Measurements from ENCODE around the gene RAPGEF4. TPM values are rescaled to one million over a fixed set of nuclear protein-coding genes. Genes with fewer than 3 reads are reported as not detected.
A peak's percentile ranks its signal among the peaks of the same experiment; 100 is the strongest.

RAPGEF4 gene
- total and polyA plus RNA-seq, 2 of the 13 experiments (the other 11 are each of a cell fraction or from before 2014, with no cell fraction given): 0.78 to 0.91 TPM

DNA sequence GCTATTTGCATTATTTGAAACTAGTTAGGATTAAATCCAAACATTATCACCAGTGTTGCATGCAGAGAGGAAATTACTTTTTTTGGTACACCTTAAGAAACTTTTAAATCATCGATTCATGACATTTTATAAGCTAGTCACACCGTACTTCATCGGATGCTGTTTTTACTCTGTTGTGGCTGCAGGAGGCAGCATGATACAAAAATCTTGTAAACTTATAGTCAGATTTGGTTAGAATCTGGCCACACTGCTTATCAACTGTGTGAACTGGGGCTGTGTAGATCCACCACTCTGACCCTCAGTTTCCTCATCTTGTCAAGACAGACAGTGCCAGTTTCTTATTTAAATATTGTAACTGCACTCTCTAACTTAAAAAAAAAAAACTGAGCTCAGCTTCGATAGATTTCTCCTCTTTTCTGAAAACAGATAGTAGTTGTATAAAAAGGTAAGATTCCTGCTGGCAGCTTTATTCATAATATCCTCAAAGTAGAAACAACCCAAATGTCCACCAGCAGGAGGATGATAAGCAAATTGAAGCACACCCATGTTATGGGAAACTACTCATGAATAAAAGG, 77.8 kb downstream of the RAPGEF4 start:
- ChIA-PET CTCF (ENCODE audit: low intra/inter-chr PET ratio, low total read pairs) (no interaction called here), POLR2A (no interaction called here)
- Histone ChIP-seq H3K36me3 (replicated peaks in 1 of 2; ENCODE audit: control insufficient read depth in 1 of 2, insufficient read depth in 2 of 2, low read length in 2 of 2) (no peaks in the 10 kb centered on the region), H4K20me1 (ENCODE audit: insufficient read depth, low read length) (no peaks in the 10 kb centered on the region), H3K9me3 (ENCODE audit: low read length) (no peaks in the 10 kb centered on the region), H3K27me3 (ENCODE audit: control insufficient read depth in 1 of 2, insufficient read depth in 2 of 2, low read length in 2 of 2) (no peaks in the 10 kb centered on the region; a peak in 1 of 5 replicates), H3K4me3 (replicated peaks in 1 of 3; ENCODE audit: insufficient read depth in 1 of 3, low read depth in 2 of 3, low read length in 3 of 3) (no peak overlapping the region), H3K79me2 (ENCODE audit: insufficient read depth, low read length) (no peaks in the 10 kb centered on the region), H3K9ac (ENCODE audit: insufficient read depth, low read depth, low read length) (no peak overlapping the region), H3K27ac (ENCODE audit: extremely low read length, insufficient read depth, low read length) (no peak overlapping the region), H2AFZ (ENCODE audit: low read length) (no peak overlapping the region), H3K4me1 (ENCODE audit: insufficient read depth, low read length) (no peaks in the 10 kb centered on the region), H3K4me2 (ENCODE audit: low read depth, low read length) (no peak overlapping the region)
- no peak for DNase-seq (ENCODE audit: low spot score)
- TF ChIP-seq RXRA (CRISPR knock-in tag; IDR thresholded peaks at IDR 0.05) (no peak), STAG1 (CRISPR knock-in tag; IDR thresholded peaks at IDR 0.05) (peak; percentile 49), SMC3 (IDR thresholded peaks at IDR 0.05; ENCODE audit: low read length) (0 out of 2 replicates have a peak, but pooled peaks have one; percentile 9), TGIF2 (CRISPR knock-in tag; IDR thresholded peaks at IDR 0.05) (no peak), MXD4 (CRISPR knock-in tag; IDR thresholded peaks at IDR 0.05) (no peak)
- TF ChIP-seq, protein P1, sequence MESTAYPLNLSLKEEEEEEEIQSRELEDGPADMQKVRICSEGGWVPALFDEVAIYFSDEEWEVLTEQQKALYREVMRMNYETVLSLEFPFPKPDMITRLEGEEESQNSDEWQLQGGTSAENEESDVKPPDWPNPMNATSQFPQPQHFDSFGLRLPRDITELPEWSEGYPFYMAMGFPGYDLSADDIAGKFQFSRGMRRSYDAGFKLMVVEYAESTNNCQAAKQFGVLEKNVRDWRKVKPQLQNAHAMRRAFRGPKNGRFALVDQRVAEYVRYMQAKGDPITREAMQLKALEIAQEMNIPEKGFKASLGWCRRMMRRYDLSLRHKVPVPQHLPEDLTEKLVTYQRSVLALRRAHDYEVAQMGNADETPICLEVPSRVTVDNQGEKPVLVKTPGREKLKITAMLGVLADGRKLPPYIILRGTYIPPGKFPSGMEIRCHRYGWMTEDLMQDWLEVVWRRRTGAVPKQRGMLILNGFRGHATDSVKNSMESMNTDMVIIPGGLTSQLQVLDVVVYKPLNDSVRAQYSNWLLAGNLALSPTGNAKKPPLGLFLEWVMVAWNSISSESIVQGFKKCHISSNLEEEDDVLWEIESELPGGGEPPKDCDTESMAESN (CRISPR knock-in tag; conservative IDR thresholded peaks at IDR 0.05): no peak
- TF ChIP-seq, protein P2, sequence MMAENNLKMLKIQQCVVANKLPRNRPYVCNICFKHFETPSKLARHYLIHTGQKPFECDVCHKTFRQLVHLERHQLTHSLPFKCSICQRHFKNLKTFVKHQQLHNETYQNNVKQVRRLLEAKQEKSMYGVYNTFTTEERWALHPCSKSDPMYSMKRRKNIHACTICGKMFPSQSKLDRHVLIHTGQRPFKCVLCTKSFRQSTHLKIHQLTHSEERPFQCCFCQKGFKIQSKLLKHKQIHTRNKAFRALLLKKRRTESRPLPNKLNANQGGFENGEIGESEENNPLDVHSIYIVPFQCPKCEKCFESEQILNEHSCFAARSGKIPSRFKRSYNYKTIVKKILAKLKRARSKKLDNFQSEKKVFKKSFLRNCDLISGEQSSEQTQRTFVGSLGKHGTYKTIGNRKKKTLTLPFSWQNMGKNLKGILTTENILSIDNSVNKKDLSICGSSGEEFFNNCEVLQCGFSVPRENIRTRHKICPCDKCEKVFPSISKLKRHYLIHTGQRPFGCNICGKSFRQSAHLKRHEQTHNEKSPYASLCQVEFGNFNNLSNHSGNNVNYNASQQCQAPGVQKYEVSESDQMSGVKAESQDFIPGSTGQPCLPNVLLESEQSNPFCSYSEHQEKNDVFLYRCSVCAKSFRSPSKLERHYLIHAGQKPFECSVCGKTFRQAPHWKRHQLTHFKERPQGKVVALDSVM (CRISPR knock-in tag; IDR thresholded peaks at IDR 0.05): no peak
- TF ChIP-seq, protein P3, sequence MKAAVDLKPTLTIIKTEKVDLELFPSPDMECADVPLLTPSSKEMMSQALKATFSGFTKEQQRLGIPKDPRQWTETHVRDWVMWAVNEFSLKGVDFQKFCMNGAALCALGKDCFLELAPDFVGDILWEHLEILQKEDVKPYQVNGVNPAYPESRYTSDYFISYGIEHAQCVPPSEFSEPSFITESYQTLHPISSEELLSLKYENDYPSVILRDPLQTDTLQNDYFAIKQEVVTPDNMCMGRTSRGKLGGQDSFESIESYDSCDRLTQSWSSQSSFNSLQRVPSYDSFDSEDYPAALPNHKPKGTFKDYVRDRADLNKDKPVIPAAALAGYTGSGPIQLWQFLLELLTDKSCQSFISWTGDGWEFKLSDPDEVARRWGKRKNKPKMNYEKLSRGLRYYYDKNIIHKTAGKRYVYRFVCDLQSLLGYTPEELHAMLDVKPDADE (CRISPR knock-in tag; IDR thresholded peaks at IDR 0.05): no peak
- TF ChIP-seq, protein P4, sequence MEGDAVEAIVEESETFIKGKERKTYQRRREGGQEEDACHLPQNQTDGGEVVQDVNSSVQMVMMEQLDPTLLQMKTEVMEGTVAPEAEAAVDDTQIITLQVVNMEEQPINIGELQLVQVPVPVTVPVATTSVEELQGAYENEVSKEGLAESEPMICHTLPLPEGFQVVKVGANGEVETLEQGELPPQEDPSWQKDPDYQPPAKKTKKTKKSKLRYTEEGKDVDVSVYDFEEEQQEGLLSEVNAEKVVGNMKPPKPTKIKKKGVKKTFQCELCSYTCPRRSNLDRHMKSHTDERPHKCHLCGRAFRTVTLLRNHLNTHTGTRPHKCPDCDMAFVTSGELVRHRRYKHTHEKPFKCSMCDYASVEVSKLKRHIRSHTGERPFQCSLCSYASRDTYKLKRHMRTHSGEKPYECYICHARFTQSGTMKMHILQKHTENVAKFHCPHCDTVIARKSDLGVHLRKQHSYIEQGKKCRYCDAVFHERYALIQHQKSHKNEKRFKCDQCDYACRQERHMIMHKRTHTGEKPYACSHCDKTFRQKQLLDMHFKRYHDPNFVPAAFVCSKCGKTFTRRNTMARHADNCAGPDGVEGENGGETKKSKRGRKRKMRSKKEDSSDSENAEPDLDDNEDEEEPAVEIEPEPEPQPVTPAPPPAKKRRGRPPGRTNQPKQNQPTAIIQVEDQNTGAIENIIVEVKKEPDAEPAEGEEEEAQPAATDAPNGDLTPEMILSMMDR (CRISPR knock-in tag; IDR thresholded peaks at IDR 0.05): peak; percentile 48
- TF ChIP-seq, protein P5, sequence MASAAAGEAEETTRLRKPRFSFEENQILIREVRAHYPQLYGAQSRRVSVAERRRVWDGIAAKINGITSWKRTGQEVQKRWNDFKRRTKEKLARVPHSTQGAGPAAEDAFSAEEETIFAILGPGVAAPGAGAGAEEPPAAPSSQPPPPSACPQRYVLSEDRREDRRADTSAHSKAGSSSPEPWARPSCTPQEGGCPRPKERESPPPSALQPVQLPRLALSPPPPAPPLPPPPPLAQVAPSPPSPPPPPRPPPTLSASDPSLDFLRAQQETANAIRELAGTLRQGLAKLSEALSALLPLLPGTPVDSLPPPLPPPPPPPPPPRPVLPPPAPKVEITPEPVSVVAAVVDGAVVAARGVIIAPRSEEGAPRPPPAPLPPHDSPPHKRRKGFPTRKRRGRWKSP (CRISPR knock-in tag; IDR thresholded peaks at IDR 0.05): no peak
- TF ChIP-seq, protein P6, sequence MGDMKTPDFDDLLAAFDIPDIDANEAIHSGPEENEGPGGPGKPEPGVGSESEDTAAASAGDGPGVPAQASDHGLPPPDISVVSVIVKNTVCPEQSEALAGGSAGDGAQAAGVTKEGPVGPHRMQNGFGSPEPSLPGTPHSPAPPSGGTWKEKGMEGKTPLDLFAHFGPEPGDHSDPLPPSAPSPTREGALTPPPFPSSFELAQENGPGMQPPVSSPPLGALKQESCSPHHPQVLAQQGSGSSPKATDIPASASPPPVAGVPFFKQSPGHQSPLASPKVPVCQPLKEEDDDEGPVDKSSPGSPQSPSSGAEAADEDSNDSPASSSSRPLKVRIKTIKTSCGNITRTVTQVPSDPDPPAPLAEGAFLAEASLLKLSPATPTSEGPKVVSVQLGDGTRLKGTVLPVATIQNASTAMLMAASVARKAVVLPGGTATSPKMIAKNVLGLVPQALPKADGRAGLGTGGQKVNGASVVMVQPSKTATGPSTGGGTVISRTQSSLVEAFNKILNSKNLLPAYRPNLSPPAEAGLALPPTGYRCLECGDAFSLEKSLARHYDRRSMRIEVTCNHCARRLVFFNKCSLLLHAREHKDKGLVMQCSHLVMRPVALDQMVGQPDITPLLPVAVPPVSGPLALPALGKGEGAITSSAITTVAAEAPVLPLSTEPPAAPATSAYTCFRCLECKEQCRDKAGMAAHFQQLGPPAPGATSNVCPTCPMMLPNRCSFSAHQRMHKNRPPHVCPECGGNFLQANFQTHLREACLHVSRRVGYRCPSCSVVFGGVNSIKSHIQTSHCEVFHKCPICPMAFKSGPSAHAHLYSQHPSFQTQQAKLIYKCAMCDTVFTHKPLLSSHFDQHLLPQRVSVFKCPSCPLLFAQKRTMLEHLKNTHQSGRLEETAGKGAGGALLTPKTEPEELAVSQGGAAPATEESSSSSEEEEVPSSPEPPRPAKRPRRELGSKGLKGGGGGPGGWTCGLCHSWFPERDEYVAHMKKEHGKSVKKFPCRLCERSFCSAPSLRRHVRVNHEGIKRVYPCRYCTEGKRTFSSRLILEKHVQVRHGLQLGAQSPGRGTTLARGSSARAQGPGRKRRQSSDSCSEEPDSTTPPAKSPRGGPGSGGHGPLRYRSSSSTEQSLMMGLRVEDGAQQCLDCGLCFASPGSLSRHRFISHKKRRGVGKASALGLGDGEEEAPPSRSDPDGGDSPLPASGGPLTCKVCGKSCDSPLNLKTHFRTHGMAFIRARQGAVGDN (CRISPR knock-in tag; IDR thresholded peaks at IDR 0.05): no peak
- peak; percentile 58; the same call in 2 of the 3 replicates for ATAC-seq
- intact Hi-C loops (cut with micrococcal nuclease; ENCODE audit: unreplicated experiment) (loop anchor here (1.0 kb wide), 1 partner anchor 119 kb away; no protein-coding TSS in a partner anchor), in situ Hi-C loops (cut with HindIII; ENCODE audit: extremely low pct_ligation_motif_present, low pct_unique_long_range_greater_than_20kb) (no loop called here)
- FAIRE-seq: peak; percentile 53
- BruUV-seq (replicated peaks): no TSS peak
- WGBS (ENCODE audit: low lambda C conversion rate): 3% methylated on average over 4 of the region's 4 CpGs

Measured in HepG2 (cell line).